ENCODE data around the gene SMIM45.

The SMIM45 gene

DNA sequence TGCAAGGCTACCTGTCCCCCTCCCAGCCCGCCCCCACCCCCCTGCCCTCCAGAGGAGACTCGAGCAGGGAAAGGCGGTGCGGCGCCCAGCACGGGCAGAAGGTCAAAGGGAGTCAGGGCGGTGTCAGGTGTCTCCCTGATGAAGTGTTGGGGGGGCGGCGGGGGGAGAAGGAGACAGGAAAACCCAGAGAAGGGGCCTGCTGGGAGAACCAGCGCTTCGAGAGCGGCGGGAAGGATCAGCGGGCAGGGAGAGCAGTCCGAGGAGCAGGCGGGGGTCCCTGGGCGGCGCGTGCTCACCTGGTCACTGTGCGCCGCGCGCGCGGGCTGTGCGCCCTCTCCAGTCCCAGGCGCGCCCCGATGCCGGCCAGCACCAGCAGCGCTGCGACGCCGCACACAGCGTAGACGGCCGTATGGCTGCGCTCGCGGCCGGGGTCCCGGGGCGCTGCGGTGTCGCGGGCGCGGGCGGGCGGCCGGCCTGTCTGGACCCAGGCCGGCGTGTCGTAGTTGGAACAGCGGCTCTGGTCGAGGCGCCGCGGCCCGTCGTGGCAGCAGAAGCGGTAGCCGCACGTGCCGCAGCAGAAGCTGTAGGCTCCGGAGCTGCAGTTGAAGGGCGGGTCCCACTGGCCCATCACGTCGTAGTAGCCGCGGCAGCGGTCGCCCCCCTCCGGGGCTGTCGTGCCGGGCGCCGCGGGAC lies 38.0 kb upstream of the SMIM45 start:
- Histone ChIP-seq H3K27ac (ENCODE audit: insufficient read depth, low read depth, low read length) (no peak overlapping the region), H3K9me1 (replicated peaks; ENCODE audit: control insufficient read depth, extremely low read depth, insufficient read depth, low read length) (no peaks in the 10 kb centered on the region), H3K27me3 (ENCODE audit: control insufficient read depth in 2 of 2, insufficient read depth in 2 of 2, low read length in 2 of 2) (peaks cover 53 to 73% of the 10 kb centered on the region in 2 experiments), H2AFZ (ENCODE audit: low read depth, low read length) (no peak overlapping the region), H3K36me3 (ENCODE audit: control insufficient read depth in 2 of 2, extremely low read depth in 1 of 2, insufficient read depth in 2 of 2, low read length in 2 of 2) (no peaks in the 10 kb centered on the region), H3K79me2 (ENCODE audit: control insufficient read depth, insufficient read depth, low read length) (no peaks in the 10 kb centered on the region), H3K9ac (replicated peaks; ENCODE audit: extremely low read depth, insufficient read depth, low read length) (no peak overlapping the region), H3K4me1 (ENCODE audit: control insufficient read depth, extremely low read depth, insufficient read depth, low read length) (peaks cover 10% of the 10 kb centered on the region), H3K9me3 (replicated peaks; ENCODE audit: control insufficient read depth, insufficient read depth, low read length) (no peaks in the 10 kb centered on the region), H4K20me1 (replicated peaks; ENCODE audit: control insufficient read depth, extremely low read depth, insufficient read depth, low read length) (no peaks in the 10 kb centered on the region), H3K4me2 (ENCODE audit: insufficient read depth, low read length) (no peak overlapping the region), H3K4me3 (replicated peaks in 1 of 3; ENCODE audit: insufficient read depth in 1 of 3, low read depth in 1 of 3, low read length in 3 of 3) (no peak overlapping the region)
- intact Hi-C loops (cut with micrococcal nuclease) (no loop called here), dilution Hi-C loops (cut with MboI; ENCODE audit: extremely low pct_ligation_motif_present, low sequenced_read_pairs) (no loop called here)
- DNase-seq (ENCODE audit: low read depth, low spot score) (no peak), FAIRE-seq (no peak)
- CTCF ChIA-PET: interaction anchor here (0.9 to 2.1 kb wide), 4 partner anchors 10 to 27 kb away, joined by 4 to 9 read pairs (median 6); no protein-coding TSS in a partner anchor
- TF ChIP-seq, protein P1, sequence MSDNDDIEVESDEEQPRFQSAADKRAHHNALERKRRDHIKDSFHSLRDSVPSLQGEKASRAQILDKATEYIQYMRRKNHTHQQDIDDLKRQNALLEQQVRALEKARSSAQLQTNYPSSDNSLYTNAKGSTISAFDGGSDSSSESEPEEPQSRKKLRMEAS (IDR thresholded peaks at IDR 0.05; ENCODE audit: insufficient read depth, insufficient read length): no peak
- TF ChIP-seq EZH2 (IDR thresholded peaks at IDR 0.05; ENCODE audit: borderline replicate concordance, low read depth, low read length, severe bottlenecking): peak; percentile 67
- BruUV-seq (replicated peaks): no TSS peak
- POLR2A ChIA-PET: no interaction called here

DNA sequence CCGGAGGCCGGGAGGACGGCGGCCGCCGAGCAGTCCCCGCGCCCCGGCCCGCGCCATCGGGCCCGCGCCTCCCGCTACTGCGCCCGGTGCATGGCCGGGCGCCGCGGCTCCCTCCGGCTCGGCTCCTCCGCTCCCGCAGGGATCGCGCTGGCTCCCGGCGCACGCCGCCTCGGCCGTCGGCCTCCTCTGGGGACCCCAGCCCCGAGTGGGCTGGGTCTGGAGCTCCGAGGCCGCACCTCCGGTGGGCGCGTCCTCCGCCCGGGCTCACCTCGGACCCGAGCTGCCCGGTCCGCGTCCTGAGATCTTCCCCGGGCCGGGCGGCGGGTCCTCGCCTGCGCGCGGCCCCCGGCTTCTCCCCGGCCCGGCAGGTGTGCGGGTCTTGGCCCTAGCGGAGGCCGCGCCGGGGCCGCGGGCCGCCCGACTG lies 37.3 kb upstream of the SMIM45 start:
- Histone ChIP-seq H3K9me1 (replicated peaks; ENCODE audit: control insufficient read depth, extremely low read depth, insufficient read depth, low read length) (no peaks in the 10 kb centered on the region), H3K36me3 (ENCODE audit: control insufficient read depth in 2 of 2, extremely low read depth in 1 of 2, insufficient read depth in 2 of 2, low read length in 2 of 2) (no peaks in the 10 kb centered on the region), H3K27me3 (ENCODE audit: control insufficient read depth in 2 of 2, insufficient read depth in 2 of 2, low read length in 2 of 2) (peaks cover 53 to 70% of the 10 kb centered on the region in 2 experiments), H2AFZ (ENCODE audit: low read depth, low read length) (no peak overlapping the region), H3K79me2 (ENCODE audit: control insufficient read depth, insufficient read depth, low read length) (no peaks in the 10 kb centered on the region), H3K4me1 (ENCODE audit: control insufficient read depth, extremely low read depth, insufficient read depth, low read length) (peaks cover 15% of the 10 kb centered on the region), H3K27ac (ENCODE audit: insufficient read depth, low read depth, low read length) (no peak overlapping the region), H3K4me2 (ENCODE audit: insufficient read depth, low read length) (no peak overlapping the region), H3K9me3 (replicated peaks; ENCODE audit: control insufficient read depth, insufficient read depth, low read length) (no peaks in the 10 kb centered on the region), H3K4me3 (replicated peaks in 1 of 3; ENCODE audit: insufficient read depth in 1 of 3, low read depth in 1 of 3, low read length in 3 of 3) (no peak overlapping the region), H3K9ac (replicated peaks; ENCODE audit: extremely low read depth, insufficient read depth, low read length) (no peak overlapping the region), H4K20me1 (replicated peaks; ENCODE audit: control insufficient read depth, extremely low read depth, insufficient read depth, low read length) (no peaks in the 10 kb centered on the region)
- FAIRE-seq (no peak), DNase-seq (ENCODE audit: low read depth, low spot score) (no peak)
- dilution Hi-C loops (cut with MboI; ENCODE audit: extremely low pct_ligation_motif_present, low sequenced_read_pairs) (no loop called here), intact Hi-C loops (cut with micrococcal nuclease) (no loop called here)
- CTCF ChIA-PET: interaction anchor here (0.6 to 2.1 kb wide), 4 partner anchors 9 to 198 kb away, joined by 3 to 9 read pairs (median 6); no protein-coding TSS in a partner anchor
- POLR2A ChIA-PET: no interaction called here
- TF ChIP-seq, protein P2, sequence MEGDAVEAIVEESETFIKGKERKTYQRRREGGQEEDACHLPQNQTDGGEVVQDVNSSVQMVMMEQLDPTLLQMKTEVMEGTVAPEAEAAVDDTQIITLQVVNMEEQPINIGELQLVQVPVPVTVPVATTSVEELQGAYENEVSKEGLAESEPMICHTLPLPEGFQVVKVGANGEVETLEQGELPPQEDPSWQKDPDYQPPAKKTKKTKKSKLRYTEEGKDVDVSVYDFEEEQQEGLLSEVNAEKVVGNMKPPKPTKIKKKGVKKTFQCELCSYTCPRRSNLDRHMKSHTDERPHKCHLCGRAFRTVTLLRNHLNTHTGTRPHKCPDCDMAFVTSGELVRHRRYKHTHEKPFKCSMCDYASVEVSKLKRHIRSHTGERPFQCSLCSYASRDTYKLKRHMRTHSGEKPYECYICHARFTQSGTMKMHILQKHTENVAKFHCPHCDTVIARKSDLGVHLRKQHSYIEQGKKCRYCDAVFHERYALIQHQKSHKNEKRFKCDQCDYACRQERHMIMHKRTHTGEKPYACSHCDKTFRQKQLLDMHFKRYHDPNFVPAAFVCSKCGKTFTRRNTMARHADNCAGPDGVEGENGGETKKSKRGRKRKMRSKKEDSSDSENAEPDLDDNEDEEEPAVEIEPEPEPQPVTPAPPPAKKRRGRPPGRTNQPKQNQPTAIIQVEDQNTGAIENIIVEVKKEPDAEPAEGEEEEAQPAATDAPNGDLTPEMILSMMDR (IDR thresholded peaks at IDR 0.05; ENCODE audit: extremely low read depth in 1 of 2, insufficient read depth in 1 of 2, low read depth in 1 of 2, low read length in 2 of 2): no peak
- peak; percentile 98 for TF ChIP-seq EZH2 (IDR thresholded peaks at IDR 0.05; ENCODE audit: borderline replicate concordance, low read depth, low read length, severe bottlenecking)
- BruUV-seq (replicated peaks): no TSS peak

All from endothelial cell of umbilical vein (primary cell).